ENCODE data around the gene SPRYD3.

SPRYD3 gene

DNA sequence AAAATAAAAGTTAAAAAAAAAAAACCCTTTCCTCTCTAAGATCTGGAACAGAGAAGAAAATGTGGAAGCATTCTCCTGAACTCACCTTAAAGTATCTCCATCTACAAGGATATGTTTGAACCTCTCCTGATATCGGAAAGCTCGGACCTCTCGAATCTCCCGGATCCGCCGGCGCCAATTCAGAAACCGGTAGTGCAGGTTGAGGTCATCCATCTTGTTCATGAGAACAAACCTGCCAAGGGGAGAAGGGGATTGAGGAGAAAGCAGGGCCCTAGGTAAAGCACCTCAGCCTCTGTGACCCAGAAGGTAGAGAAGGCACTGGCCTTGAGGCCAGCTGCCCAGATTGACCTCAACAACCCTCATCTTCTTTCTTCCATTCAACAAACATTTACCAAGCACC is 2.2 kb downstream of the SPRYD3 start:
- no peak for DNase-seq (ENCODE audit: low read depth)

DNA sequence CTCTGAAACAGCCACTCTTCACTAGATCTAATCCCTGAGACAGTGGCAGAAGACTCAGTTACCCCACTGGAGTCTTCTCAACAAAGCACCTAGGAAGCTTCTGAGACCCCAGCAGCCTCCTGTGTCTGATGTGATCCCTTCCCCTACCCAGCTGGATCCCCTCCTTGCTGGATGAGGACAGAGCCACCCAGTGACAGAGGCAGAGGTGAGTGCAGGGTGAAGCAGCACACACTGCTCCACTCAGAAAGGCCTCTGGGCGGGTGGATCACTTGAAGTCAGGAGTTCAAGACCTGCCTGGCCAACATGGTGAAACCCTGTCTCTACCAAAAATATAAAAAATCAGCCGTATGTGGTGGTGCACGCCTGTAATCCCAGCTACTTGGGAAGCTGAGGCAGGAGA is 2.7 kb downstream of the SPRYD3 start:
- no peak for DNase-seq (ENCODE audit: low read depth)

- DNase-seq (ENCODE audit: low read depth) = no peak
Measured at GRCh38 chr12:53074999-53075370, 4.2 kb downstream of the SPRYD3 start.

- no peak for DNase-seq (ENCODE audit: low read depth)
Measured at GRCh38 chr12:53074283-53074998, 4.7 kb downstream of the SPRYD3 start.

DNA sequence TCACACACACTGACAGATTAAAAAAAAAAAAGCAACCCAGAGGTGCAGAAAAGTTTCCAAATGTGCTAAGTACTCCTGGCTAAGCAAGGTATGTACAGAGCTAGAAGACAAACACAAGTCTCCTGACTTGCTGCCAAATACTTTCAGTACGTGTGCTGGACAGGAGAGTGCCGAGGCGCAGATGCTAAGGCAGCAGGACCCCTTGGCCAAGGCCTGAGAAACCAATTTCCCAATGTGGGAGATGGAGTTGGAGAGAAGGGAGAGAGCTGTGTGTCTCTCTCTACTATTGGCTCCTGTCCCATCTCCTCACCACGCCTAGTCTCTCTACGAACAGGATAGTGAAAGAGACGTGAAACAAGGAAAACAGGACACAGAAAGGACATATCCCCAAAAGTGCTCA is 5.3 kb downstream of the SPRYD3 start:
- DNase-seq (ENCODE audit: low read depth) = no peak

- DNase-seq (ENCODE audit: low read depth) = no peak
Measured at GRCh38 chr12:53071591-53072551, 7.3 kb downstream of the SPRYD3 start.

DNA sequence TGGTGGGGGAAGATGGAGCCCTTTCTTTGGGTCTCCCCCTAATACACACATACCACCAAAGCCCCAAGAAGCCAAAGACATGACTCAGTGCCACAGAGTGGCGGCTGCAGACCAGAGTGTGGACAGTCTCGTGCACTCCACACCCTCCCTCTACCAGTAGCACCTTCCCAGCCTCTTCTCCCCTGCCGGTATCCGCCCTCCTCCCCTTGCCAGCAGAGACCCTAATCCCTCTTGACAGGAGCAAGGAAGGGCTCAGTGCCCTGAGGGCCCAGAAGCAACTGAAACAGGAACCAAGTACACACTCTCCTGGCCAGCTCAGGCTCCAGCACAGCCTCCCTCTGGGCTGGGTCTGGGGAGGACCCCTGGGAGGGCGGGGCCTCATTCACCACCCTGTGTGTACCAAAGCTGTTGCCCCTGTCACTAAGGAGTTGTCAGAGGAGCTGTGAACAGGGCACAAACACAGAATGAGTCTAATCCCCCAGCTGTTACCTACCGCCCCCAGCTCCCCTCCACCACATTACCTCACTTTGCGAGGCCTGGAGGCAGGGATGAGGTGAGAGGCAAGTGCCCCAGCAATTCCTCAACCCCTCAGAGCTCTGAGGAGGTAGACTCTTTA is 8.2 kb downstream of the SPRYD3 start:
- DNase-seq (ENCODE audit: low read depth) = no peak

DNA sequence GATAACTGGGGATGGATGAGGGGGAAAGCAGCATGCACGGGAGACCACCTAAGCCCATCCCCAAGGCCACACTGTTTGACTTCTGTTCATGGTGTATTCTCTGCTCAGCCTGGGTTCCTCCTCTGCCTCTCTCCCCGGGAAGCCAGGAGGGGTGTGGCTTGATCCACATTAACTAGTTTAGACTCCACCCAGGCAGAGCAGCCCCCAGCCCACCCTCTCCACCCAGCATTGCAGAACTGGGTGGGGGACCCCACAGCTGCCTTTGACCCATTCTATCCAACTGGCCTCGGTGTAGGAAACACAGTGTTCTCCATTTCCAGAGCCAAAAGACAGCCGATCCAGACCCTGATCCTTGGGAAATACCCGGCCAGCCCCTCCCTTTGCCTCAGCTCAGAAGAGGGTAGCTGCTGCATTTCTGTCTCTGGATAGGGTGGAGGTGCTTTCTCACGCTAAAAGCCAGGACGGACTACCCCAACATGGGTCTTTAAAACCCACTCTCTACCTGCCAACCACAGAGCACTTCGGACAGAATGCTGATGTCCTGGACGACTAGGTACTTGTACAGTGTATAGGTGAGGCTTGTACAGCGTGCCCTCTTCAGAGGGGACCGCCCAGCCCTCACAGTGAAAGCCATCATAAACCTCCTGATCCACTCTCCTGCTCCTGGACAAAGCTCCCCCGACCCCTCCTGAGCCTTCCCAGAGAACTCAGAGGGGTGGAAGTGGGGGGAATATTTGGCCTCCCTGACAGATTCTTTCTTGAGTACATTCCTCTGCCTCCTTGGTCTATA is 9.4 kb downstream of the SPRYD3 start:
- DNase-seq (ENCODE audit: low read depth) = no peak

GRCh38 chr12:53068811-53069585 is 10.2 kb downstream of the SPRYD3 start:
- DNase-seq (ENCODE audit: low read depth) = no peak

DNA sequence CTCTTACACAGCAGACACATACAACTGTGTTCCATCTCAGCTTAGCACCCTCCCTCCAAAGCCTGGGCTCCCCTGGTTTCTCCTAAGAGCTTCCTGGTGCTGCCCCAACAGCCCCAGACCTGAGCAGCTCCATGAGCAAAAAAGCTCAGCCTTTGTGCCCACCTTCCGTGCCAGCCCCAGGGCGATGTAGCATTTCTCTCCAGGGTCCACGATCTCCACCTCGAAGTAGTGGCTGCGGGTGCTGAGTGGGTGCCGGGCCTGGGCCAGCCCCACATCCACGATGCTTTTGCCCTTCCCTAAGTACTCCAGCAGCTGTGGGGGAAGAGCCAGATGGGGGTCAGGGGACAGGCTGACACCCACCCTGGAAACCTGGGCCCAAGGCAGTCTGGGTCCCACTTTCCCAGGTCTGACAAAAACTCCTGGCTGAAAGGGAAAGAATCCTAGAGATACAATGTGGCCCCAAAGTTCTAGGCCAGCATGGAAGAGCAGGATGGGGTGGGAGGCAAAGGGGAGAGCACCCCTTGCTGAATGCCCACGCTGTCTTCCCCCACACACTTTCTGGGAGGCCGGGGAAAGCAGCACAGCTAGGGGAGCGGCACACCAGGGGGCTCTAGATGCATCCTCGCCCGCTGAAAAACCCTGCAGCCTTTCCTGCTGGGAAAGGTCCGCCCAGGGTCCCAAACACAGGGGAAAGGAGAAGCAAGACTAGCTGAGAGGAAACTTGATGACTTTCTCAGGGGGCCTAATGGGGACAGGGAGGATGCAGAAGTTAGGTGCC is 11.0 kb downstream of the SPRYD3 start:
- no peak for DNase-seq (ENCODE audit: low read depth)

GRCh38 chr12:53067074-53067992 is 11.9 kb downstream of the SPRYD3 start:
- DNase-seq (ENCODE audit: low read depth) = no peak

- DNase-seq (ENCODE audit: low read depth) = peak; percentile 48
Measured at GRCh38 chr12:53065975-53066931, 12.9 kb downstream of the SPRYD3 start.

DNA sequence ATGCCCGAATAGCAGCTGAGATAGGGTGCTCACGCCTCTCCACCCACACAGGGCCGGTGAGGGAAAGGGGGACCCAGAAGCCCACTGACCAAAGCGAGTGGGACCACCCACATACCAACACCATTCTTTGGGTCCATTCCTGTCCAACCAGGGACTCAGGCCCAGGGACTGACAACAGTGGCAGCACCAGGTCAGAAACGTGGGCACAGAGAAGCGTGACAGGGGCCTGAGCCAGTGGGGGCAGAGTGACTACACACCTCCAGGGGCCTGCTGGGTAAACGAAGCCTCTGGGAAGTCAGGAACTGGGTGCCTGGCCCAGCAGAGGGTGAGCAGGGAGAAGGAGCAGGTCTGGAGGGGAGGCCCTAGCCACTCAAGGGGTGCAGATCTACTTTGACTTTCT is 13.7 kb downstream of the SPRYD3 start:
- DNase-seq (ENCODE audit: low read depth) = no peak

GRCh38 chr12:53064613-53065436 is 14.4 kb downstream of the SPRYD3 start:
- no peak for DNase-seq (ENCODE audit: low read depth)

DNA sequence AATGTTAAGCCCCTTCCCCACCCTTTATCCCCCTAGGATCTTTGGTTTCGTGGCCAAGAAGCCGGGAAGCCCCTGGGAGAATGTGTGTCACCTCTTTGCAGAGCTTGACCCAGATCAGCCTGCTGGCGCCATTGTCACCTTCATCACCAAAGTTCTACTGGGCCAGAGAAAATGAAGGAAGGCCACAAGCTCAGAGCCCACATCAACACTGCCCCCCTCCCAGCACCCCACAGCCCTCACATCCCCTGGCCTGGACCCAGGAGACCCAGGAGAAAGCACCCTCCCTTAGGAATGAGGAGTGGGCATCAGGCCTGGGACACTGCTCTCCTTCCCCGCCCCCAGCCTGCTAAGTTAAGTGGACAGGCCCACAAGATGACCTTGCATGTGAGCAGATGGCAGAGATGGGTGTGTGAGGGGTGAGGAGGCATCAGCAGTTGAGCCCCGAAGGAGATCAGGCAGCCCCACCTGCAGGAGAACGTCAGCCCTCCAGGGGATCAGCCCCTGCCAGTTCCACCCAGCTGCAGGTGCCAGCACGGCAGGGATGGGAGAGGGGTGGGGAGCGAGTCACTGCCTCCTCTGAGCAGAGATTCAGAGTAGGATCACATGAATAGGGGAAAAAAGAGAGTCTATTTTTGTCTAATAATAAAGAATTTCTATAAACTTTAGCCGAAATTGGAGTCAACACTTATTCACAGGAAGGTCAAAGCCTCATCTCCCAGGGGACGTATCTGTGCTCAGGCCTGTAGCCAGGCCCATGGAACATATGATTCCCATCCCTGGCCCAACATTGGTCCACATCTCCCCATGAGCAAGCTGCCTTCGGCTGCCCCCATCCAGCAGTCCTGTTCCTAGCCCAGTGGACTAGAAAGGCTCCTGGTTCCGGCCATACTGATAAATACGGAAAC is 15.2 kb downstream of the SPRYD3 start:
- no peak for DNase-seq (ENCODE audit: low read depth)

Measured in activated T-cell treated with anti-CD3 and anti-CD28 coated beads for 24 hours (primary cell).